ENCODE results near the gene CENPP.
"Not testable (repeated sequence)": the region's sequence is repeated elsewhere in the genome, so short reads cannot be mapped to it uniquely, and the experiment has no call there.

Gene CENPP

GRCh38 chr9:92381775-92382174, 56.0 kb downstream of the CENPP start:
- no peak for DNase-seq (ENCODE audit: low read depth)

GRCh38 chr9:92384375-92384774, 58.6 kb downstream of the CENPP start:
- DNase-seq (ENCODE audit: low read depth): no peak

DNA sequence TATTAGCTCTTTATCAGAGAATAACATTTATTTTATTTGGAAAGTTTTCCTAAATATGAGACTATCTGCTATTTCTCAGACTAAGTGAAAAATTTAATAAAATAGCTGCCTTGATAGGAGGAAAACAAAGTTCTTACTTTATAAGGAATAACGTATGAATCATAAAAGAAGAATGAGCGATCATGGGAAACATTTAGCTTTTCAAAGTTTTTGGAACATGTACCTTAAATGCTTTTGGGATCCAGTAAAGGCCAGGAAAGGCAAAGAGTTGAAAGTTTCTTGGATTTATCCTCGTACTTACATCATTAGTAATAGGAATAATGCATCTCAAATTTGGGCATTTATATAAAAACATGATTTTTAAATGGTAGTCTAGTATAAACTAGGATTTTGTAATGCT, 59.2 kb downstream of the CENPP start:
- no peak for DNase-seq (ENCODE audit: low read depth)

DNA sequence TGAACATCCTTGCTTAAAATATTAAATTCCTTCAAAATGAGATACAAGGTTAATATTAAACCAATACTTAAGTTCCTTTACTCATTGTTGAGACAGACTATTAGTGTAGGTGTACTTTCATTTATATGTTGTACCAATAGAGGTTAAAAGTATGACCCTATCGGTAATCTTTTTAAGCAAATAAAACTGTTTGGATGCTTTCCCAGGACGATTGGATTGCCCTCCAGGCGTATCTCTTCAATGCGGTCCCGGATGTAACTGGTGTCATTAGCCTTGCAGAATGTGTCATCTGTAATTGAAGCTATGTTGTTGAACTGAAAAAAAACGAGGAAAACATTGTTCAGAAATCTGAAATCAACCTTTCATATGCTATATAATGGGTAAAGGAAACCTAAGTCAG, 59.7 kb downstream of the CENPP start:
- no peak for DNase-seq (ENCODE audit: low read depth)

DNA sequence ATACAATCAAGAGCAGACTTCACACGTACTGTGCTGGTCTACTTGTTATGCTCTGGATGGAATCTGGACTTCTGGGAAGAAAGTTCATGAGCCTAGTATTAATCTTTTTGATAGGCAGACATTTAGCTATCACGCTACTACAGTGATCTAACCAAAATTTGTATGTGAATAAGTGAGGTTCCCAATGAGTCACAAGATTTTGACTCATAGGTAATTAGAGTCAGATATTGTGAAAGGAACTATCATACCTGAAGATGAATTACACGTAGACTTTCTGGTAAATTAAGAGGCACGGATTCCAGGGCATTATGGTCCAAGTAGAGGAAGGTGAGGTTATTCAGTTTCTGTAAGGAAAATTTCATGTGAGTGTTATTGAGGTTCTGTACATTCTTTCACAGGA, 60.2 kb downstream of the CENPP start:
- DNase-seq (ENCODE audit: low read depth): no peak

DNA sequence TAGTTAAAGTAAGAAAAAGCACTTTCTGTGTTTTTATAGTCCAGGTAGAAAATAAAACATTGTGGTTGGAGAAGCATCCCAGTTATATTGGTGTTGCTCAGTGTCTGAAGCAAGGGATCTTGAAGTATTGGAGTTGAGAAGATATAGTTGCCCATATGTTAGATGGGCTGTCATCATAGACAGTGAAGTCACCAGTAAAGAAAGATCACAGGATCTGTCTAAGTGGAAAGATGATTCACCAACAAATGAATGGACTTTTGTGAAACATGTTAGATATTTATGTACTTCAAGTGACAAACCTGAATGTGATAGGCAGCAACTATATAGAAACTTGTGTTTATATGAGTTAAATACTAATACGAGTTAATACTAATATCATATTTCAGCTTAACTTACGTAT, 66.9 kb downstream of the CENPP start:
- no peak for DNase-seq (ENCODE audit: low read depth)

DNA sequence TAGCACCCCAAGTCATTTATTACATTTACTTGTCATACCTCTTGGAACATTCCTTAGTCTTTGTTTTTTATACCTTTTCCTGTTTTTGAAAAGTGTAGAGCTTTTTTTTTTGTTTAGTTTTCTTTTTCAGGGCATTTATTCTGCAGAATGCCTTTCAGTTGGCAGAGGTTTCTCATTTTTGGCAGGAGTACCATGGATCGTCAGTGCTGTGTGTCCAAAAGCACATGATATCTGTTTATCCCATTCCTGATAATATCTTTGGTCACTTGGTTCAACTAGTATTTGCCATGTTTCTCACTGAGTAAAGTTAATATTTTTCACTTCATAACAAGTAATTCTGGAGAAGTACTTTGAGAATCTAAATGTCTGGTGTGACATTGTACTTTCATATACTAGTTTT, 67.9 kb downstream of the CENPP start:
- DNase-seq (ENCODE audit: low read depth): no peak

GRCh38 chr9:92395617-92396016, 69.9 kb downstream of the CENPP start:
- no peak for DNase-seq (ENCODE audit: low read depth)

GRCh38 chr9:92397853-92398252, 72.1 kb downstream of the CENPP start:
- DNase-seq (ENCODE audit: low read depth): no peak

GRCh38 chr9:92402360-92402759, 76.6 kb downstream of the CENPP start:
- DNase-seq (ENCODE audit: low read depth): no peak

GRCh38 chr9:92402826-92403745, 77.3 kb downstream of the CENPP start:
- DNase-seq (ENCODE audit: low read depth): no peak

- no peak for DNase-seq (ENCODE audit: low read depth)
Observed at GRCh38 chr9:92404042-92404836, 78.5 kb downstream of the CENPP start, which contains the start of gene OGN. TSS of gene OGN (minus strand) at chr9:92404578. CDS start at chr9:92403407, 1,171 bp downstream.

GRCh38 chr9:92405818-92406217, 80.1 kb downstream of the CENPP start:
- no peak for DNase-seq (ENCODE audit: low read depth)

GRCh38 chr9:92406477-92406876, 80.7 kb downstream of the CENPP start:
- peak; percentile 11 for DNase-seq (ENCODE audit: low read depth)

DNA sequence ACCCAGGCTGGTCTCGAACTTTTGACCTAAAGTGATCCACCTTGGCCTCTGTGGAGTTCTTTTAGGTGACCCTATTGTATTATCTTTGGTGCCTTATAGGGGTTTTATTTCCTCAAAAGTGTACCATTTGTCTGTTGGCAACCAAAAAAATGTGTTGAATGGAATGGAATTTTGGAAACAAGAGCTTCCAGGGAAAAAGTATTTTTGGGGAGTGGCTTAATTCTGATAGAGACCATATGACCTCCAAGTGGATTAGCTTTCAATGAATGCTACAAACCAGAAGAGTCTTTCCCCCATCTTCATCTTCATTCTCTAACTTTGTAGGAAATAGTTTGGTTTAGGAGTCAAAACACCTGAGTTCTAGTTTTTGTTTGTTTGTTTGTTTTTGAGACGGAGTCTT, 82.1 kb downstream of the CENPP start:
- DNase-seq (ENCODE audit: low read depth): no peak

DNA sequence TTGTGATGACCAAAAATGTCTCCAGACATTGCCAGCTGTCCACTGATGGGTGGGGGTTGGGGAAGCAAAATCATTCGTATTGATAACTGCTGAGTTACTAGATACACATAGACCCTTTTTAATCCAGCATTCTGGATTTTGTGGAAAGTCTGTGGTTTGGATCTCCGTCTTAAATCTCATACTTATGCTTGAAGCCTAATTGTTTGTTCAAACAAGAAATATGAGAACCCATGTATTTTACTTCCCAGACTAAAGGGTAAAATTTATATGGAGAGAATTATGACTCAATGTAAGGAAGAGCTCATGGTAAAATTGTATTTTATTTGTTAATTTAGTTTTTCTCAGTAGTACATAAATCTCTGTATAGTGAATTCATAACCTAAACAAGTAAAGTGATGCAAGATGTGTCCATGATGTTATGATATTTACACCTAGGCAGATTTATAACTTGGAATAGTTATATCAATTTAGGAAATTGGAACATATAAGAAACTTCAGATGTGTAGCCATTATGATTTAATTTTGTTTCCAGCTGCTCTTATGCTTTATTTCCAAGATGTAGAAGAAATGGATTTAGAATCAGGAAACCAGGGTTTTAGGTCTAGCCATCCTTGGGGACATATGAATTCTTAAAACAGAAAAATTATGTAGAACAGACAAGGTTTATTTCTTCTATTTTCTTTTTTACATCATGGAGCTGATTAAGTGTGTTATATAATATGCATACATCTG, 83.2 kb downstream of the CENPP start:
- DNase-seq (ENCODE audit: low read depth): no peak

DNA sequence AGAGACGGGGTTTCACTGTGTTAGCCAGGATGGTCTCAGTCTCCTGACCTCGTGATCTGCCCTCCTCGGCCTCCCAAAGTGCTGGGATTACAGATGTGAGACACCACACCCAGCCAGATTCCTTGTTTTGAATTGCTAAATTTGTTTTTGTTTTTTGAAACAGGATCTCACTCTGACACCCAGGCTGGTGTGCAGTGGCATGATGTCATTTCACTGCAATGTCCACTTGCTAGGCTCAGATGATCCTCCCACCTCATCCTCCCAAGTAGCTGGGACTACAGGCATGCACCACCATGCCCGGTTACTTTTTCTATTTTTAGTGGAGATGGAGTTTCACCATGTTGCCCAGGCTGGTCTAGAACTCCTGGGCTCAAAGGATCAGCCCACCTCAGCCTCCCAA, 85.4 kb downstream of the CENPP start:
- DNase-seq (ENCODE audit: low read depth): not testable (repeated sequence)

DNA sequence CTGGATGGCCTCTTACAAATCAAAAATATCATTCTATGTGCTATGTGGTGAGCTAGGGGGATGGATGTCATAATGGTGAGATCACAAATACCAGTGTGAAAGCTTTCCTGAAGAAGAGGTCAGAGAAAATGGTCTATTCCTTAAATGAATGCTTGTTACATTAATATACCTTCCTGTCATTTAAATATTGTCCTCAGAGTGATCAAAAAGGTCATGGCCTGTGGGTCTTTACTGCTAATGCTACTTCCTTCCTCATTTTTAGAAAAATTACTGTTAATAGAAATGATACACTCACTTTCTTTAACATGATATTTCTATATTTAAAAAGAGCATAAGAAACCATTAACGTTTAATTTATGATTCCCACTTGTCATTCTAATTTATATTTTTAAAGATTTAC, 88.8 kb downstream of the CENPP start:
- no peak for DNase-seq (ENCODE audit: low read depth)

DNA sequence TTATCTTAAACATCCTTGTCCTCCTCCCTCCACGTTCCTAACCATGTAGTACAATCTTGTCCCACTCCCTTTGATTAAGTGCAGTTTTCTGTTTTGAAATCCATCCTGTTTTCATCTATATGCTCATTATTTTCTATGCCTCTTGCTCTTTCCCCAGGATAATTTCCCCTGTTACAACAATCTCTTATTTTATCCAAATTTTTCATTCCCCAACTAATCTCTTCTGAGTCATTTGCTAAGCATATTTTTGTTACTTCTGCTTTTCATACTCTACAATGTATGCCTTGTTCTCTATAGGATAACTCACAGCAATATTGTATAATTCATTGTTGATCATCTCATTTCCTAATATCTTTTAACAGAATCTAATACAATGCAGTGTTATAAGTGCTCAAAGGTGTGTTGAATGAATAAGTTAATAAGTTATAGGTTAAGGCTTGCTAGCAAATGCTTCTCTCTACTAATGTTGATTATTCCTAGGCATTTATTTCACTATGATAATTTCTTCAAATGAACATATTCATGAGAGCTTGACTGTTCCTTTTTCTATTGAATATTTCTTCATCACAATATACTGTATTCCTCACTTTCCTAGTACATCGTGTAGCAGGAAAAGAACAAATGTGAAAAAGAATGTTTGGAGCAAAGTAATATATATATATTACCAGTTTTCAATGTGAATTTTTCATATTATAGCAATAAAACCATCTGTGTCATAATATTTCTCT, 97.0 kb downstream of the CENPP start:
- no peak for DNase-seq (ENCODE audit: low read depth)

GRCh38 chr9:92423612-92424011, 97.9 kb downstream of the CENPP start:
- no peak for DNase-seq (ENCODE audit: low read depth)

DNA sequence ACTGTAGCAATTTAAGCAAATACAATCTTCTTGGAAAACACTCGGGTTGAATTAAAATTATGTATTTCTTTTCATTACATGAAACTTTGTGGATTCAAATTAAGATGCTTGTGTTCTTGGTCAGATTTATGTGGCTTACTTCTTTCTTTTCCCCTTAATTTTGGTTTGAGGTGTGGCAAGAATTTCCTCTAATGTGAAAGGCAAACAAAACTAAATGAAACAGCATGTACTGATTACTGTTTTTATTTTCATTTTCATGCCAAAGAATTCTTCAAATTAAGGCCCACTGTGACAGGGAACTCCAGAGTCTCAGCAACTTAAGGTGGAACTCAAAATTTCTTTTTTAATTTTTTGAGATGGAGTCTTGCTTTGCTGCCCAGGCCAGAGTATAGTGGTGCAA, 98.6 kb downstream of the CENPP start, which contains the start of gene OMD:
Gene OMD, minus strand, starts transcription at position 132 of the 400 bp plus-strand sequence. CDS start 6,913 bp downstream, outside the sequence.
- DNase-seq (ENCODE audit: low read depth): no peak

- DNase-seq (ENCODE audit: low read depth): no peak
Observed at GRCh38 chr9:92425474-92425873, 99.7 kb downstream of the CENPP start.

Data from stimulated activated CD8-positive, alpha-beta memory T cell treated with anti-CD3 and anti-CD28 coated beads, Interleukin-12 subunit alpha, Interleukin-12 subunit beta, amount 100 ng/mL, for 1 hour (primary cell).